GM21619 (cell line): ENCODE data around the gene SPDYE3.
"Not testable (repeated sequence)": the region's sequence is repeated elsewhere in the genome, so short reads cannot be mapped to it uniquely, and the experiment has no call there.

Experiments
- ATAC-seq: cut with Tn5 transposase; IDR thresholded peaks from one replicate; pipeline ENCODE4 v1.9.1; 2021; ENCODE audit not compliant: unreplicated experiment

The SPDYE3 gene, protein sequence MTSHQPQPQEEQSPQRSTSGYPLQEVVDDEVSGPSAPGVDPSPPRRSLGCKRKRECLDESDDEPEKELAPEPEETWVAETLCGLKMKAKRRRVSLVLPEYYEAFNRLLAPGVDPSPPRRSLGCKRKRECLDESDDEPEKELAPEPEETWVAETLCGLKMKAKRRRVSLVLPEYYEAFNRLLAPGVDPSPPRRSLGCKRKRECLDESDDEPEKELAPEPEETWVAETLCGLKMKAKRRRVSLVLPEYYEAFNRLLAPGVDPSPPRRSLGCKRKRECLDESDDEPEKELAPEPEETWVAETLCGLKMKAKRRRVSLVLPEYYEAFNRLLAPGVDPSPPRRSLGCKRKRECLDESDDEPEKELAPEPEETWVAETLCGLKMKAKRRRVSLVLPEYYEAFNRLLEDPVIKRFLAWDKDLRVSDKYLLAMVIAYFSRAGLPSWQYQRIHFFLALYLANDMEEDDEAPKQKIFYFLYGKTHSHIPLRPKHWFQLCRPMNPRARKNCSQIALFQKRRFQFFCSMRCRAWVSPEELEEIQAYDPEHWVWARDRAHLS

DNA sequence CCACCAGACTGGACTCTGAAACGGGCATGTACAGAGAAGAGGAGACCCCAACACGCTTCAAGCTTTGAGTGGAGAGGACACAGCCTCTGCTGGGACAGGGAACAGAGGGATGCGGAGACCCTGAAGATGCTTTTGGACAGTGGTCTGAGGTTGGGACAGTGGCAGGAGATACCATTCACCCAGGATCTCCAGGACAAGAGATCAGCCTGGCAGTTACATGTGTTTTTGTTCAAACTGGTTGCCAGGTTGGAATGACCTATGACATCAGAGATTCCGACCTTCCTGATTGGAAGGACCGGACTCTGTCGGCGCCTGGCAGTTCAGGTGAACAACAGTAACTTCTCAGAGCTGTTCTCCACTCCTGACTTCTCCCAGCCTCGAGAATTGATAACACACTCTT is at the start of gene SPDYE3:
TSS of gene SPDYE3 (plus strand) at position 301 of the 400 bp plus-strand sequence. CDS start 184 bp downstream, outside the sequence.
- not testable (repeated sequence) for ATAC-seq

DNA sequence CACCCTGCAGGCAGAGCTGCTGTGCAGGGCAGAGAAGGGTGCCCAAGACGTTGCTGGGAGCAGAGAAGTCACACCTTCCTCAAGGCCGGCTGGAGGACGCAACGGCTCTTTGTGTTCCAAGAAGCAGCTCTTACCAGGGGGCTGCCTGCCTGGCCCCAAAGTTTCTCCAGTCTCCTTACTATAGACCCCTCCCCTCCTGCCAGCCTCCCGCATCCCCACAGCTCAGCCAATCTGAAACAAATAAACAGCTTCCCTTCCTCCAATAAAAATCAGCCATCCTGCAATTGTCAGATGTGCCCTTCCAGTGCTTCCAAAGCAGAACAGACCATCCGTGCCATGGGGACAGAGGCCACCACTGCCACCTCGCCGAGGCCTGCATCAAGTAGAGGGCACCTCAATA is 47.5 kb upstream of the SPDYE3 start:
- ATAC-seq, result not testable (repeated sequence)

DNA sequence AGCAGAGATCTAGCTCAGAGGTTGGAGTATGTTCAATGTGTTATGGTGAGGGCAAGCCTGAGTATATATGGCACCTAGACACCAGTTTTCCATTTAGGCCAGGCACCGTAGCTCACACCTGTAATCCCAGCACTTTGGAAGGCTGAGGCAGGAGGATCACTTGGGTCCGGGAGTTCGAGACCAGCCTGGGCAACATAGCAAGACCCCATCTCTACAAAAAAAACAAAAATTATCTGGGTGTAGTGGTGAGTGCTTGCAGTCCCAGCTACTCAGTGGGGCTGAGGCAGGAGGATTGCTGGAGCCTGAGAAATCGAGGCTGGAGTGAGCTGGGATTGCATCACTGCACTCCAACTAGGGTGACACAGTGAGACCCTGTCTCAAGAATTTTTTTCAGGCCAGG is 44.6 kb upstream of the SPDYE3 start:
- not testable (repeated sequence) for ATAC-seq

DNA sequence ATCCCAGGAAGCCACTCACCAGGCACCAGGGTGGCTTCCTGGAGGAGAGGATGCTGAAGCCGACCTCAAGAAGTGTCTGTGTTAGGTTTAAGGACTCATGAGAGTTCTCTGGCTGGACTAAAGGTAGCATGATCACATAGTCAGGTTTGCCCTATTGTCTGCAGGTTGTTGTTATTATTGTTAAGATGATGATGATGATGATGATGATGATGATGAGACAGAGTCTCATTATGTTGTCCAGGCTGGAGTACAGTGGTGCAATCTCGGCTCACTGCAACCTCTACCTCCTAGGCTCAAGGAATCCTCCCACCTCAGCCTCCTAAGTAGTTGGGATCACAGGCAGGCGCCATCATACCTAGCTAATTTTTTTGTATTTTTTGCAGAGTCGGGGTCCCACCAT is 43.3 kb upstream of the SPDYE3 start:
- ATAC-seq, result not testable (repeated sequence)

DNA sequence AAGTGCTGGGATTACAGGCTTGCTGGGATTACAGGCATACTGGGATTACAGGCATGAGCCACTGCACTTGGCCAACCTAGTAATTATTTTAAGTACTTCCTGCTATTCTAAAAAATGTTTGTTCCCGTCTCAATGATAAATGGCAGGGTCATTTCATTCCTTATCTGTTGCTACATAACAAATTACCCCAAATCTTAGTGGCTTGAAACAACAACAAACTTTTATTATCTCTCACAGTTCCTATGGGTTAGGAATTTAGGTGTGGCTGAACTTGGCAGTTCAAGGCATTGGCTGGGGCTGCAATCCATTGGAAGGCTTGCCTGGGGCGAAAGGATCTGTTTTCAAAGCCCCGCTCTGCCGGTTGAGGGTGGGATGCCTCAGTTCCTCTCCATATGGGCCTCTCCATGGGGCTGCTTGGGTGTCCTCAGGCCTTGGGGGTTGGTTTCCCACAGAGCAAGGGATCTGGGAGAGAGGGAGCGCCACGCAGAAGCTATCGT is 42.8 kb upstream of the SPDYE3 start:
- ATAC-seq, result not testable (repeated sequence)

DNA sequence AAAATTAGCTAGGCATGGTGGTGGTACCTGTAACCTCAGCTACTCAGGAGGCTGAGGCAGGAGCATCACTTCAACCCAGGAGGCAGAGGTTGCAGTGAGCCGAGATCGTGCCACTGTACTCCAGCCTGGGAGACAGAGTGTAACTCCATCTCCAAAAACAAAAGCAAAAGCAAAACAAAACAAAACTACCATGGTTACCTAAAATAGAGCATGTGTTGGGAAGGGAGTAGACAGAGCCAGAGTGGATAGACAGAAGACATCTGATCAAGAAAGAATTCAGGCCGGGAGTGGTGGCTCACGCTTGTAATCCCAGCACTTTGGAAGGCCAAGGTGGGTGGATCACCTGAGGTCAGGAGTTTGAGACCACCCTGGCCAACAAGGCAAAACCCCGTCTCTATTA is 41.7 kb upstream of the SPDYE3 start:
- not testable (repeated sequence) for ATAC-seq

DNA sequence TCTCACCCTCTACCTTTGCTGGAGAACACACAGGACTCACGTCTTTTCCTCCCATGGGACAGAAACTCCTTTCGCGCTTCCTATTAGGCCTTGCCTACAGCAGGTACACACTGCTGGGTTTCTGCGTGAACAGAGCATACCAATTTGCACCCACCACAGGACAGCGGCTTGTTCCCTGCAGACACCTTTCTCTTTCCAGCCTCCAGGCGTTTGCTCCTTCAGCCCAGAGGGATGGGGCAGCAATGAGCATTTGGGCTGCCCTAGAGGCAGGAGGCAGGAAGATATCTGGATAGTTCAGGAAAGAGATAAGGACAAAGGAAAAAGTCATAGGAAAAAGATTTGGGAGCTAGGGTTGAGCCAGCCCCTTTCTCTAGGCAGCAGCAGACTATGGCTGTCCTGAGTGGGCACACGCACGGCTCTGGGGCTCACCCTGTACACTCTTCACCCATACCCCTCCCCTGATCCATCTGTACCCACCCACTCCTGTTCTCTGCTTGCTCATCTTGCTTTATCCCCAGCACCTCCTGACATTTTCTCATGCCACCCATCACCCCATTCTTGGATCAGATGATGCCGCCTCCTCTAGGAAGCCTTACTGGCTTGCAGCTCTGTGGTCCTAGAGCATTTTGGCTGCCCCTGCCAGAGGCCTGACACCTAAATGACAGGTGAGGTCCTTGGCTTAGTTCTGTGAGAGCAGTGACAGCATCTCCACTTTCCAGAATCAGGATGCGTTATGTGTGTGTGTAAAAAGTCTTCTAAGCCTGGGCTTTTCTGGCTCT is 40.7 kb upstream of the SPDYE3 start:
- no peak for ATAC-seq

DNA sequence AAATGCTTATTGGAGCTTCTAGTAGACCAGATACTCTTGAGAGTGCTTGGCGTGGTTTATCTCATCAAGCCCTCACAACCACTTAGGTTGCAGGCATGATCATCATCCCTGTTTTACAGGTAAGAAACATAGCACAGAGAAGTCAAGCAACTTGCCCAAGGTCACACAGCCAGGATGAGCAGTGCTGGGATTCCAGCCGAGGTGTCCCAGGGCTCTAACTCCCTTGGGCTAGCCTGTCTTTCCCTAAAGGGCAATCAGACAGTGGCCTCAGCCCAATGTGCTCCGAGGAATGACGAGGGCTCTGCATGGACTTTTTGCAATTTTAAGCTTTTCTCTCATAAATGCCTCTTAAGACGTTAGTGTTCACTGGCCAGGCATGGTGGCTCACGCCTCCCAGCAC is 39.9 kb upstream of the SPDYE3 start:
- ATAC-seq, result no peak

DNA sequence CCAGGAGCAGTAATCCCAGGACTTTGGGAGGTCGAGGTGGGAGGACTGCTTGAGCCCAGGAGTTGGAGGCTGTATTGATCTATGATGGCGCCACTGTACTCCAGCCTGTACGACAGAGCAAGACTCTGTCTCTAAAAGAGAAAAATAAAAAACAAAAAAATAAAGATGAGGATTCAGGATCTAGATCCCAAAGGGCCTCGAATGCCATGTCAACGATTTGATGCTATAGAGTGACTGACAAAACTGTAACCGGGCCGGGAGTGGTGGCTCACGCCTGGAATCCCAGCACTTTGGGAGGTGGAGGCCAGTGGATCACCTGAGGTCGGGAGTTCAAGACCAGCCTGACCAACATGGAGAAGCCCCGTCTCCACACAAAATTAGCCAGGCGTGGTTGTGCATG is 38.6 kb upstream of the SPDYE3 start:
- not testable (repeated sequence) for ATAC-seq

DNA sequence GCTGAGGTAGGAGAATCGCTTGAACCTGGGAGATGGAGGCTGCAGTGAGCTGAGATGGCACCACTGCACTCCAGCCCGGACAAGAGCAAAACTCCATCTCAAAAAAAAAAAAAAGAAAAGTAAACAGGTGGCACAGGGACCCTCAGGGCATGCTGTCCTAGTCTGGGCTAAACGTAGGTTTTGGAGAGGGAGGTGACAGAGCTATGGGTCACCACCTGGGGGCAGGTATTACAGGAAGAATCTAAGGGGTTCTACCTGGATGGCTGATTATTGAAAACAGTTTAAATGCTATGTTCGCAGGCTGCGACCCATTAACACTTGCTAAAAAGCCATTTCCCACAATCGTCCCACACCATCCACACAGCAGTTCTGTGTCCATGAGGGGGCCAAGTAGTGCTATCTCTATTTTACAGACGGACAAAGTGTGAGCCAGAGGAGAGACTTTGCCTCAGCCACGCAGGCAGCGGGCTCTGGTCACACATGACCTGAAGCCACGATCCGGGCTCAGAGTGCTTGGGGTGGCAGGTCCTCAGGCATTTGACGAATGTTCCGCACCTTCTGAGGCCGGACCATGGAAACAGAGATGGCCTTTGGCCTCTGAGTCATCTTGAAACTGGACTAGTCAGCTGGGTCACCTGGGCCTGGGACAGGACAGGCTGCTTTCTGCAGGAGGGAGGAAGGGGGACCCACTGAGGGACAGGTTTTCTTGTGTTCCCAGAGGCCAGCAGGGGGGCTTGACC is 38.0 kb upstream of the SPDYE3 start:
- not testable (repeated sequence) for ATAC-seq

DNA sequence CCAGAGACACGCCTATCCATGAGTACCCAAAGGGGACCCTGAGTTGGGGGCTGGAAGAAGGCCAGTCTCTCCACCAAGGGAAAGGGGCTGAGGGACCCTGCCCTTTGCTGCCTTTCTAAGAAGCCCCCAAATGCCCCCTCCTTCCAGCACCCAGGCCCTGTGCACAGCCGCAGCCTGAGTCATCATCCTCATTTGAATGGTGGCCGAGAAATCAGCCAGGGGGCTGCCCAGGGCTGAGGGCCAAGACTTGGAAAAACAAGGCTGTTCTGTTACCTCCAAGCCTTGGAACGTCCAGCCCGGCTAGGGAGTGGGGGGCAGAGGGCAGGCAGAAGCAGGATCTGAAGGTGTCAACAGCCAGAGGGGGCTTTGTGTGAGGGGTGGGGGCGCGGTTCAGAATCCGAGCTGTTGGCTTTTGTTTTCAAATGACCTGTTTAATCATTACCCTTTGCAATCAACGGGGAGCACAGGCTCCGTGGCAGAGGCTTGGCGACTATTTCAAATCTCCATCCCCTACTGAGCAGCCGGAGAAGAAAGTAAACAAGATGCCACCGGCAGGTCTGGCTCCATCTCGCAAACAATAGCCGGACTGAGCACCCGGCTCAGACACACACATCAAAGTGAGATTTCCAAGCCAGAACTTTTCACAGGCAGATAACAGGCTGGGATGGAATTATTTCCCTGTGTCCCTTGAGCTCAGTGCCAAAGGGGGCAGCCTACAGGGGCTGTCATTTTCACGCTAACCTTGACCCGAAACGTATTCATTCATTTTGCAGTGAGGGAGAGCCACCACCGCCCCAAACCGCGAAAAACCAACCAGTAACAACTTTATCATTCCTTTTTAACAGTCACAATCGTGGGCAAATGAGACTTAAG is 37.2 kb upstream of the SPDYE3 start:
- ATAC-seq, result not testable (repeated sequence)

DNA sequence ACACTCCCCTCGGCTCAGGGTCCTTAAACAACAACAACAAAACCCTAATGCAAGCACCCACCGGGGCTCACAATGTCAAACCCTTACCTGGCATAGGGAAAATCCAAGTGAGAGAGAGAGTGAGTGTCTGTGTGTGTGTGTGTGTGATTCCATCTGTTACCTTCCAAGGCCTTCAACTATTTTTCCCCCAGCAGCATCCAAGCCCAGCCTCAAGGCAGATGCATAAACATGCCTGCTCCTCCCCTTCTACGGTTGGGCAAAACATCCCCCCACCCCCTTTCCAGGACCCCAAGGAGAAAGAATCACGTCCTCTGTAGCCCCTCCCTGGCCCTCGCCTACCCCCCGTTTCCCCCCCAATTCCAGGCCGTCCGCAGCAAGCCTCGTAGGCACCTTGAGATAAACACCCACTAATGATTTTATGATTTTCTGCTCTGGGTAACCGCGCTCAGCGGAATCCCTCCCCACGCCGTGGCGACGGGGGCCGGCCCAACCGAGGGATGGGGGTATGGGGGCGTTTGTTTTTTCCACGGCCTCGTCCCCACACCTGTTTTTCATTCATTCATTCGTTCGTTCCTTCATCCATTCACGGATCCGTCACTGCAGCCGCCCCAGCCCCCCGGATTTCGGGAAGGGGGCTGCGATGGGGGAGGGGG is 36.4 kb upstream of the SPDYE3 start:
- not testable (repeated sequence) for ATAC-seq

DNA sequence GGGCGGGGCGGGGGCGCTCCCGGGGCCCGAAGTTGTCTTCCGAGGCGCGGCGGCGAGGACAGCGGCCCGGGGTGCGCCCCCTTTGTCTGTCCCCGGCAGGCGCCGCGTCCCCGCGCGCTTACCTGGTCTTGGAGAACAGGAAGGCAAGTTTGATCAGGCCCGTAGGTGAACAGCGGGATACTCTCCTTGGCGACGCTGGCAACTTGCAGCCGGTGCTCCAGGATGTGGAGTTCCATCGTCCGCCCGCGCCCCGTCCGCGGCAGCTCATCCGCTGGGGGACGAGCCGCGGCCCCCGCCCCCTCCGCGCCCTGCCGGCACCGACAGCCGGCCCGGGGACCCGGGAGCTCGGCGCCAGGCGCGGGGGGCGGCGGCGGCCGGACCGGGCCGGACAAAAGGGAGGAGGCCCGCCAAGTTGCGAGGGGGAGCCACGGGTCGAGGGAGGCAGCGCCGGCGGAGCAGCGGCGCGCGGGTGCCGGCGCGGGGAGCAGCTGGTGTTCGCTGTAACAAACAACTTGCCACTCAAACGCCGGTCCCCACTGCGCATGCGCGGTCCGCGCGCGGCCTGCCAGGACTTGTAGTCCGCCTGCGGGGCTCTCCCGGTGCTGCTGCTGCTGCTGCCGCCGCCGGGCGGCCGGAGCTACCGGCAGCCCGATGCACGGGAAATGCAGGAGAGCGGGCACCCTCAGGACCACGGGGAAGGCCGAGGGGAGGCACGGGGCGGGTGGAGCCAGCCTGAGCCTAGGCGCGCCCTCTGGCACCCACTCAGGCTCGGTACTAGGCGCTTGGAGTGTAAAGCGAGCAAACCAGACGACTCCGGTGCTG is 35.6 kb upstream of the SPDYE3 start:
- peak; percentile 82 for ATAC-seq

DNA sequence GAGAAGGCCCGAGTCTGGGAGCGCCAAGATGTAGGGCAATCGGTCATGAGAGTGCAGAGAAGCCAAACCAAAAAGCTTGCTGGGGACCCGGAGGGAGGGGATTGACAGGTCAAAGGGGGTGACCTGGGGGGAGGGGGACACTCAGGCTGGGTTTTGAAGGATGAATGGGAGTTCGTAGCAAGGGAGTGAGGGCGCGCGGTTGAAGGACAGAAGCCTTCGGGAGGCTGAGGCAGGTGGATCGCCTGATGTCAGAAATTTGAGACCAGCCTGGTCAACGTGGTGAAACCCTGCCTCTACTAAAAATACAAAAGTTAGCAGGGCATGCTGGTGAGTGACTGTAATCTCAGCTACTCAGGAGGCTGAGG is 35.0 kb upstream of the SPDYE3 start:
- not testable (repeated sequence) for ATAC-seq

DNA sequence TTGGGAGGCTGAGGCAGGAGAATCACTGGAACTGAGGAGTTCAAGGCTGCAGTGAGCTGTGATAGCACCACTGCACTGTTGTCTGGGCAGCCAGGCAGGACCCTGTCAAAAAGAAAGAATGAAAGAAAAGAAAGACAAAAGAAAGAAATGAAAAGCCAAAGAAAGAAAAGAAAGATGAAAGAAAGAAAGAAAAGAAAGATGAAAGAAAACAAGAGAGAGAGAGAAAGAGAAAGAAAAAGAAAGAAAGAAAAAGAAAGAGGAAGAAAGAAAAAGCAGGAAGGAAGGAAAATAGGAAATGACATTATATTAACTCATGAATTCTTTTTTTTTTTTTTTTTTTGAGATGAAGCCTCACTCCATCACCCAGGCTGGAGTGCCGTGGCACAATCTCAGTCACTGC is 32.4 kb upstream of the SPDYE3 start:
- no peak for ATAC-seq

DNA sequence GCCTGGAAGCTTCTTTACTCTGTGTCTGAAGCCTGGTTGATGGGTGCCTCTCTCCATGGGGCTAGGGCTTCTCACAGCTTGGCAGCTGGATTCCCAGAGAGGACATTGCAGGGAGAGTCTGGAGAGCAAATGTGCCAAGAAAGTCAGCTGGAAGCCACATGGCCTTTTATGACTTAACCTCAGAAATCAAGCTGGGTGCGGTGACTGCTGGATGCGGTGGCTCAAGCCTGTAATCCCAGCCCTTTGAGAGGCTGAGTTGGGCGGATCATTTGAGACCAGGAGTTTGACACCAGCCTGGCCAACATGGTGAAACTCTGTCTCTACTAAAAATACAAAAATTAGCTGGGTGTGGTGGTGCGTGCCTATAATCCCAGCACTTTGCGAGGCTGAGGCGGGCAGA is 31.4 kb upstream of the SPDYE3 start:
- ATAC-seq, result not testable (repeated sequence)

DNA sequence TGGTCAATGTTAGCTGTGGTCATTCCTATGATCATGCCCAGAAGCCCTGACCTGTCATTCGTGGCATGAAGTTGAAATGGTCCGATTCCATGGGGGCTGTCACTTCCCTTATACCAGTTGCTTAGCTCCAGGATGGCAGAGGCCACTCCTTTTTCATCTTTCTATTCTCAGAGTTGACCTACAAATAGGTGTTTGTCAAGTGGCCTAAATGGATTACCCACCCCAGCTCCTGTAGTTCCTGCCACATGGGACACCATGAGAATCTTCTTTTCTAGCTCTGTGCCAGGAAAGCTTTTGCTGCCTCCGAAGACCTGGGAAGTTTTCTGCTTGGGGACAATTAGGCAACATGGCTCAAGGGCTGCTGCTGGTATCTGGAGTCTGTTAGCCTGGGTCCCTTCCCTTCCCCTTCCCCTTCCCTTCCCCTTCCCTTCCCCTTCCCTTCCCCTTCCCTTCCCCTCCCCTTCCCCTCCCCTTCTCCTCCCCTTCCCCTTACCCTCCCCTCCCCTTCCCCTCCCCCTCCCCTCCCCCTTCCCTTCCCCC is 25.4 kb upstream of the SPDYE3 start:
- ATAC-seq, result not testable (repeated sequence)

DNA sequence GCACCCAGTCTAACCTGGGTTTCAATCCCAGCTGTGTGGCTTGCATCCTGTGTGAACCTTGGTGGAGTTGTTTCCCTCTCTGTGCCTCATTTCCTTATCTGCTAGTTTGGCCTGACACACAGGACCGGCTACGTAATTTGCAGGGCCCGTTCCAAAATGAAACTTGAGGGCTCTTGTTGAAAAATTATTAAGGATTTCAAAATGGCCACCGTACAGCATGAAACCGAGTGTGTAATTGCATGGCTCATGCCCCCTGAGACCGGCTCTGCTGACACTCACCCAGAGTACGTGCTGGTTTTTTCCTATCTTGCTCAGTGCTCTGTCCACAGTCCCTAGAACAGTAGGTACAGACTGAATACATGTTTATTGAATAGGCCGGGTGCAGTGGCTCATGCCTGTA is 24.4 kb upstream of the SPDYE3 start:
- ATAC-seq, result not testable (repeated sequence)
